ENCODE data around the gene INTS4.
"Not testable (repeated sequence)": the region's sequence is repeated elsewhere in the genome, so short reads cannot be mapped to it uniquely, and the experiment has no call there.

Gene INTS4

GRCh38 chr11:77994434-77995362, at the start of gene INTS4:
INTS4 (minus strand) TSS chr11:77994668; CDS start chr11:77994643, 25 bp downstream.
- DNase-seq = peak; percentile 99

- no peak for DNase-seq
These were observed 47.5 kb upstream of the INTS4 start for GRCh38 chr11:78041843-78042440.

GRCh38 chr11:78041380-78041719, 46.9 kb upstream of the INTS4 start:
- DNase-seq = not testable (repeated sequence)

GRCh38 chr11:78040691-78041379, 46.4 kb upstream of the INTS4 start:
- DNase-seq = no peak

- peak; percentile 64 for DNase-seq
These were observed 45.6 kb upstream of the INTS4 start for GRCh38 chr11:78039919-78040671.

GRCh38 chr11:78039391-78039918, 45.0 kb upstream of the INTS4 start:
- DNase-seq = no peak

GRCh38 chr11:78038697-78039313, 44.3 kb upstream of the INTS4 start:
- no peak for DNase-seq

GRCh38 chr11:78037825-78038620, 43.6 kb upstream of the INTS4 start:
- no peak for DNase-seq

- no peak for DNase-seq
These were observed 42.6 kb upstream of the INTS4 start for GRCh38 chr11:78037056-78037455.

GRCh38 chr11:78036313-78036712, 41.8 kb upstream of the INTS4 start:
- DNase-seq = no peak

GRCh38 chr11:78034623-78035022, 40.2 kb upstream of the INTS4 start:
- DNase-seq = no peak

GRCh38 chr11:78033040-78033439, 38.6 kb upstream of the INTS4 start:
- DNase-seq = no peak

- DNase-seq = no peak
These were observed 37.6 kb upstream of the INTS4 start for GRCh38 chr11:78032090-78032489.

- DNase-seq = no peak
These were observed 37.2 kb upstream of the INTS4 start for GRCh38 chr11:78031629-78032028.

GRCh38 chr11:78030429-78031325, 36.2 kb upstream of the INTS4 start:
- no peak for DNase-seq

- not testable (repeated sequence) for DNase-seq
These were observed 34.0 kb upstream of the INTS4 start for GRCh38 chr11:78028423-78028822.

- no peak for DNase-seq
These were observed 33.3 kb upstream of the INTS4 start for GRCh38 chr11:78027759-78028158.

- no peak for DNase-seq
These were observed 30.9 kb upstream of the INTS4 start for GRCh38 chr11:78025378-78025777.

GRCh38 chr11:78023426-78023825, 29.0 kb upstream of the INTS4 start:
- no peak for DNase-seq

Measured in amniotic stem cell (primary cell).